GM18867 (cell line): ENCODE measurements around the gene ZNF516.

Source experiments
- ATAC-seq: cut with Tn5 transposase; IDR thresholded peaks from one replicate; pipeline ENCODE4 v1.9.1; 2021; ENCODE audit warnings: mild to moderate bottlenecking, moderate library complexity; ENCODE audit not compliant: unreplicated experiment

Gene ZNF516

DNA sequence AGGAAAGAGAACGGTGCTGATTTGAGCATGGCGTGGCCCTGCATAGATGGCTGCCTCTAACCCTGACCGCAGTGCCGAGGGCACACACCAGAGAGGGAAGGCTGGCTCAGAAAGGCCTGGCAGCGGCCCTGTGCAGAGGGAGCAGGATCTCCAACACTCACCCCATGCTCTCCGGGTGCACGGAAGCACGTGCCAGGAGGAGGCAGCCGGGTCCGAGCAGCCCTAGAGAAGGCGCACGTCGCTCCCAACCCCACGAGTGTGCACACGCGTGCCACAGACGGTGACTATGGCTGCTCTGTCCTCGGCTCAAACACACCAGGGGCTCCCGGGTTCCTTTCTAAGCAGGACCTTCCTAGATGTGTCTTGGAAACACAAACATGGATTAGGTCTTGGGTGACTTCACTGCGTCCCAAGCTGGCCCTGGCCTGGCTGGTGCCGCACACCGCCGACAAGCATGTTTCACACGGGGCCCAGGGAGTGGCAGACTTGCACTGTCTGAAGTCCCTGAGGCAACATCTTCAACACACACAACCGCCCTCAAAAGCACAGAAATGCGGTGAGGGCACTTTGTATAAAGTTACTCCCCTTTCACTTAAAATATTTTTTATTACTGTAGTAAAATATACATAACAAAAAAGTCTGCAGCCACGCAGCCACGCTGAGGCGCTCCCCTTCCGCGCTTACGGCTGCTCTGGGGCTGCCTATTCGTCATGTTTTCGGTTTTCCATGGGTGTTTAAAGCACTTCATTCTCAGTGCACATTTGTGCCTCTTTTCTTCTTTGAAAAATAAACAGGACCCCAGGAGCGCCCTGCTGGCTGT lies 110.0 kb downstream of the ZNF516 start:
- ATAC-seq = no peak

DNA sequence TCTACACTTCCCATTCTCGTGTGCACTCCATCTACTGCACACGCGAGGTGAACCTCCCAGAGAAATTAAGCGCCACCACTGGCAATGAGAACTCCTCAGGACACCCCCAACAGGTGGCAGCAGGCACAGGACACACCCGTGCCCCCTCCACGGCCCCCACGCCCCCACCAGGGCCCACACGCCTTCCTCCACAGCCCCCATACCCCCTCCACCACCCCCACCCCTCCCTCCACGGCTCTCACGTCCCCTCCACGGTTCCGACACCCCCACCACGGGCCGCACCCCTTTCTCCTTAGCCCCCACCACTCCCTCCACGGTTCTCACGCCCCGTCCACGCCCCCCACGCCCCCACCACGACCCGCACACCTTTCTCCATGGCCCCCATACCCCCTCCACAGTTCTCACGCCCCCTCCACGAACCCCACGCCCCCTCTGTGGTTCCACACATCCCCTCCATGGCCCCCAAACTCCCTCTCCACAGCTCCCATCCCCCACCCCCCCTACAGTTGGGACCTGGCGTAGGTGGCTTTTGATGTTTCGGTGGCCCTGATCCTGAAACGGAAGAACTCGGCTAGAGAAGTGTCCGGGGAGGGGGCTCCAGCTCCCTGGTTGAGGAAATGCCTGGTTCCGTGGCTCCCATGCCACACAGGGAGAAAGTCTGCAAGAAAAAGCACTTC lies 110.8 kb downstream of the ZNF516 start:
- no peak for ATAC-seq

GRCh38 chr18:76383636-76384035 lies 111.4 kb downstream of the ZNF516 start:
- no peak for ATAC-seq

DNA sequence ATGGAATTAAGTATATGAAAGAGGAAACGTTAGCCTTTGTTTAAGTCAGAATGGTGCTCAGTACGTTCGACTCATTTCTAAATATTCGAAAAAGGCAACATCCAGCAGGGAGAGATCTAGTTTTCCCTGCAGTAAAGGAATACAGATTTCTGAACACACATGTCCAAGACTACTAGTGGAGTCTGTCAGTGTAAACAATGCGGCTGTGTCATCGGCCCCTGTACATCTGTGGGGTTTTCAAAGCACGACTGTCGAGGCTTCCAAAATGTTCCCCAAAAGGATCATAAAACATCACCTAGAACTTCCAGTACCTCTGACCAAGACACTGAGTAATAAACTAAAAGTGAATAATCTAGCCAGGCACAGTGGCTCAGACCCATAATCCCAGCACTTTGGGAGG lies 112.8 kb downstream of the ZNF516 start:
- no peak for ATAC-seq

- peak; percentile 61 for ATAC-seq
Measured at GRCh38 chr18:76380791-76381405, 114.1 kb downstream of the ZNF516 start.

GRCh38 chr18:76380127-76380729 lies 114.8 kb downstream of the ZNF516 start:
- no peak for ATAC-seq

GRCh38 chr18:76379226-76380126 lies 115.6 kb downstream of the ZNF516 start:
- no peak for ATAC-seq

DNA sequence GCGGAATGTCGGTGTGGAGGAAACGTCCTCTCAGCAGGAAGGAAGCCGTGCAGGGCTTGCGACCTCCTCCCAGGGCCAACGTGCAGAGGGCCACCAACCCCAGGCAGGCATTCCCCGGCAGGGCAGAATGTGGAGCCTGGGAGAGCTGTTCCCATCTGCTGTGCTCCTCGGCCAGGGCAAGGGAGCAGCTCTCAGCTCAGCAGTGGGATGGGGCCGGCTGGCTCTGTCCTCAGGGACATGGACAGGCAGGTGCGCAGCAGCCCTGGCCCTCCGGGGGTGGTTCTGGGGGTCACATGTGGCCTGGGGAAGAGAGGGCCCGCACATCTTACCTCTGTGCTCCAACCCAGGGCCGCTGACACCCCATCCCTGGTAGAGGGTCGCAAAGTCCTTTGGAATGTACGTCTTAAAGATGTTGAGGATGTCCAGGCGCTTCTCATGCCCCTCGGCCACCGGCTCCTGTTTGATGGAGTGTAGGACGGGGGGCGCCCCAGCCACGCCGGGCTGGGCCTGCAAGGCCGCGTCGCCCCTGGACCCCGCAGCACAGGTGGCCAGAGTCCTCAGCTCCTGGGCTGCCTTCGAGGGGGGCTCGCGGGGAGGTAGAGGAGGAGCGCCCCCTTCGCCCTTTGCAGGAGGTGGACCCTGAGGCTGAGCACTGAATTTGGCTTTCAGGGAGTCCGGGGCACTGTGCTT lies 116.4 kb downstream of the ZNF516 start:
- ATAC-seq = no peak

DNA sequence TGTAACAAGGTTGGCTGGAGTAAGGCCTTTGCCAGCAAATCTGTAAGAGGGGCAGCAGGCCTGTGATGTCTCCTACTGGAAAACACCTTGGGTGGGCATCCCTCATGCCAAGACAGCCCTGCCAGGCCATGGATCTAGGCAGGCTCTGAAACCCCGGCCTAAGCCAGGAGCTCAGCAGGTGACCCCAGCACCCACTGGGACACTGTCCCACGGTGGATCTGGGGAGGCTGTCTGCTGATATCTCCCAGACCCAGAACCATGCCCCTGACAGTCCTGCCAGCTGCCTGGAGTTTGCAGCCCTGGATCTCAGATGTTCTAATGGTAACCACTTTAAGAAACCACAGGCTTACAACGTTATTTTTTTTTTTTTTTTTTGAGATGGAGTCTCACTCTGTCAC lies 117.7 kb downstream of the ZNF516 start:
- no peak for ATAC-seq

- no peak for ATAC-seq
Measured at GRCh38 chr18:76376668-76377358, 118.2 kb downstream of the ZNF516 start.

- ATAC-seq = no peak
Measured at GRCh38 chr18:76376225-76376624, 118.8 kb downstream of the ZNF516 start.

- ATAC-seq = peak; percentile 78
Measured at GRCh38 chr18:76374330-76375281, 120.4 kb downstream of the ZNF516 start.

- no peak for ATAC-seq
Measured at GRCh38 chr18:76373297-76373696, 121.7 kb downstream of the ZNF516 start.

DNA sequence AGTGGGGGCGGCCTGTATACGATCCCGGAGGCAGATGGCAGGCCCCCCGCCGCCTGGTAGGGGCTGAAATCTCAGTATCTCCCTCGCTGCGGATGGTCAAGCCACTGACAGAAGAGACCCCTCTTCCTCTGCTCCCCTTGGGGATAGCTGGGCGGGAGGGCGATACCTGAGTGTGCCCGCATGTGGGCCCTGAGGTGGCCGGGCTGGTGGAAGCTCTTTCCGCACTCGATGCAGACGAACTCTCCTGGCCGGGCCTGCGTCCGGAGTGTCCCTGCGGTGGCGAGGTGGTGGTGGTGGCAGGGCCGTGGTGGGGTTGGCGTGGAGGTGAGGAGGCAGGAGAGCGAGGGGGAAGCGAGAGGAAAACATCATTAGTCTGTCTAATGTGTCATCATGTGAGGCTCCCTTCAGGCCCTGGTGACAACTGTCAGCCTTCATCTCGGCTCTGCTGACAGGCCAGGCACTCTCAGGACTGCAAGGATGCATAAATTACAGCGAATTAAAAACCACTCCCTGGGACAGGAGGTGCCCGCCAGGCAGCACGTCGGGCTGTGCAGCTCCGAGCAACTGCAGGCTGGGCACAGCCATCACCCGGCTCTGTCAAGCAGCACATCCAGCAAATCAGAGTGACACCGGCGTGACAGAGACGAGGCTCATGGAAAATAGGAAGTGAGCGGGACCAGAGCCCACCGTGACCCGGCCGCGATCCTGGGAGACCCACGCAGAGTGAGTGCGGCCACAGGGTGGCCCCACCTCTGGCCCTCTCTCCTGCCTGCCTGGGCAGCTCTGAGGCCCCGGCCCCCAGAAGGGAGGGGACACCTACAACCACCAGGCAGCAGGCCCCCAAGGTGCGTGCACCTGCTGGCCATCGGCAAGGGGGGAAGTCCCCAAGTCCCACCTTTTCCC lies 123.5 kb downstream of the ZNF516 start:
- no peak for ATAC-seq

DNA sequence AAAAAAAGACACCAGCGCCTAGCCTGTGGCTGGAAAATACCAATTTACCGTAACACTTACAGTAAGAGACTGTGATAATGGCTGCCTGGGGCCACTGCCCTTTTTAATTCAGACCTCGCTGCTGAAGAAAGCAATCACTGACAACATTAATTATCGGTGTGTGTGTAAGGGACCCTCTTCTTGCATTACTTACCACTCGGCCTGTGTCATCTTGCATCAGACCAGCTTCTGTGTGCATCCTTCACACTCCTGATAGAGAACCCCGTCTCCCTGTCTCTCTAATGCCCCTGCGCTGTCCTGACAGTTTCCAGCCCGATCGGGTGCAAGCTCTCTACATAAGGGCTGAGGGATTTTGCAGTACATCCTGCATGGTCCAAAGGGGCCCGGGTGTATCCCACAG lies 124.4 kb downstream of the ZNF516 start:
- no peak for ATAC-seq

DNA sequence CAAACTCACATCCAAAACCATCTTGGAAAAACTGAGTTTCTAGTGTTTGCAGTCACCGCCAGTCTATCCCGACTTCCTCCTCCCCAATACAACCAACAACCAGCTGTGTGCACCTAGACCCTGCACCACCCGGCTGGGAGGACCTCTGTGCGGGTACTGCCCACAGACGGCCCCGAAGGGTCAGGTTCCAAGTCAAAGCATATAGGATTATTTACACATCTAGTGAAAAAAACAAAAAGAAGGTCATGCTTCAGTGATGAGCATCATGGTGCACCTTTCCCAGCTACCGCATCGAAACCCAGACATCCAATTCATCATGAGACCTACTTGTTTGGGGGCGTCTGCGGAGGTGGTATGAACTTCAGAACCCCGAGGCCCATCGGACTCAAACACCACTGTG lies 124.8 kb downstream of the ZNF516 start:
- no peak for ATAC-seq

GRCh38 chr18:76369791-76370190 lies 125.3 kb downstream of the ZNF516 start:
- no peak for ATAC-seq
